ENCODE results near the gene ZNF841. TPM values are rescaled to one million over a fixed set of nuclear protein-coding genes. Genes with fewer than 3 reads are reported as not detected.

The ZNF841 gene
- total RNA-seq, 2 experiments from 2014 or later, result 18.0 to 20.3 TPM

DNA sequence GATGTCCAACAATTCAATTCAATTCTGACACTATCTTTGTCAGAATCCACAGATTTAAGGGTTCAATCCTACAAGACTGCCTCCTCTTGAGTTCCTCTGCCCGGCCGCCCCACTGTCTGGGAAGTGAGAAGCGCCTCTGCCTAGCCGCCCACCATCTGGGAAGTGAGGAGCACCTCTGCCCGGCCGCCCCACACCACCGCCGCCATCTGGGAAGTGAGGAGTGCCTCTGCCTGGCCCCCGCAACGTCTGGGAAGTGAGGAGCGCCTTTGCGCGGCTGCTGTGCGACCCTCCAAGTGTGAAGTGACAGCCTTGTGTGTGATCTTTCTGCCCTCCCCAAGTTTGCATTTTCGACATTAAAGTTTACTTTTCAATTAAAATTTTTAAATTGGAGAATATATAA lies 73.4 kb downstream of the ZNF841 start:
- peaks cover 96% of the 10 kb centered on the region for H3K36me3 Mint-ChIP-seq (ENCODE audit: low read depth)
- POLR2A ChIA-PET, result no interaction called here
- peaks cover 69% of the 10 kb centered on the region for H3K9me3 Mint-ChIP-seq (ENCODE audit: low read depth)
- DNase-seq (no peak), ATAC-seq (no peak)
- intact Hi-C loops (cut with DNase I, micrococcal nuclease), result loop anchor here in 1 of 2 experiments (10.0 kb wide), 1 partner anchor 317 kb away; no protein-coding TSS in a partner anchor
- H3K27me3 Mint-ChIP-seq, result no peaks in the 10 kb centered on the region
- CTCF ChIA-PET, result no interaction called here
- no peak overlapping the region for H3K4me3 Mint-ChIP-seq
- no peak overlapping the region for H3K27ac Mint-ChIP-seq
- H3K4me1 Mint-ChIP-seq, result peaks cover 8% of the 10 kb centered on the region

DNA sequence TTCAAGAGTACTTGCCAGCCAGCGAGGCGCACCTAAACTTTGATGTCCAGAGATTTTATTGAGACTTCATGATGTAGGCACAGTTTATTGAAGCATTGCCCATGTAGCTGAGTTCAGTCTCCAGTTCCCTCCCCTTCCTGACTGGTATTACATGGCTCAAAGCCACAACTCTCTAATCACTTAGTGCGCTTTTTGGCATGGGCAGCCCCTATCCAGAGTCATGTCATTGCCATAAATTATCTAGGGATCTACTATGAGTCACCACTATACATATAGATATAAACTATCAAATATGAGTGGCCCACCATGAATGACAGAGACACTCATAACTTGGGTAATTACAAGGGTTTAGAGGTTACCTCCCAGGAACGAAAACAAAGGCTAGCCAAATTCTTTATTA lies 75.1 kb downstream of the ZNF841 start:
- DNase-seq (no peak), ATAC-seq (peak; percentile 12)
- POLR2A ChIA-PET, result no interaction called here
- Mint-ChIP-seq H3K9me3 (ENCODE audit: low read depth) (peaks cover 70% of the 10 kb centered on the region), H3K27ac (no peak overlapping the region), H3K36me3 (ENCODE audit: low read depth) (peaks cover 96% of the 10 kb centered on the region), H3K27me3 (no peaks in the 10 kb centered on the region), H3K4me1 (no peaks in the 10 kb centered on the region), H3K4me3 (no peak overlapping the region)
- CTCF ChIA-PET, result no interaction called here
- intact Hi-C loops (cut with DNase I, micrococcal nuclease), result loop anchor here in 1 of 2 experiments (10.0 kb wide), 1 partner anchor 316 kb away; no protein-coding TSS in a partner anchor

Other genes starting within 250 kb of the ZNF841 start
- gene ZNF577, start 207.8 kb downstream of the ZNF841 start, total RNA-seq, result 1 to 10 TPM; 5.7 to 7.2 TPM
- 10 to 100 TPM in 1 of 2 experiments, 1 to 10 TPM in 1; 9.6 to 11.2 TPM for gene ZNF649, start 190.7 kb downstream of the ZNF841 start, total RNA-seq
- 1 to 10 TPM; 4.2 to 6.3 TPM for gene ZNF613, start 168.3 kb downstream of the ZNF841 start, total RNA-seq
- gene ZNF350, start 108.9 kb downstream of the ZNF841 start, total RNA-seq, result 1 to 10 TPM; 7.1 to 7.9 TPM
- gene ZNF615, start 87.6 kb downstream of the ZNF841 start, total RNA-seq, result 1 to 10 TPM; 8.7 to 9.0 TPM
- gene ZNF614, start 67.4 kb downstream of the ZNF841 start, total RNA-seq, result 10 to 100 TPM in 1 of 2 experiments, 1 to 10 TPM in 1; 9.4 to 10.6 TPM
- 10 to 100 TPM; 11.5 to 12.8 TPM for gene ZNF432, start 46.9 kb downstream of the ZNF841 start, total RNA-seq
- gene ZNF616, start 44.2 kb upstream of the ZNF841 start, total RNA-seq, result 10 to 100 TPM; 13.9 to 15.7 TPM
- gene ZNF836, start 75.9 kb upstream of the ZNF841 start, total RNA-seq, result 10 to 100 TPM; 10.1 to 11.5 TPM
- 100 to 1,000 TPM; 215 to 231 TPM for gene PPP2R1A, start 94.3 kb upstream of the ZNF841 start, total RNA-seq
- gene ZNF766, start 173.8 kb upstream of the ZNF841 start, total RNA-seq, result 10 to 100 TPM; 28.6 to 34.2 TPM
- 1 to 10 TPM; 4.8 to 5.0 TPM for gene ZNF480, start 201.4 kb upstream of the ZNF841 start, total RNA-seq
- 1 to 10 TPM; 2.3 to 3.3 TPM for gene ZNF610, start 240.5 kb upstream of the ZNF841 start, total RNA-seq

Measured in activated CD4-positive, alpha-beta T cell treated with anti-CD3 and anti-CD28 coated beads for 36 hours (primary cell).